ENCODE data around the gene NACC1.
A peak's percentile ranks its signal among the peaks of the same experiment; 100 is the strongest.

Gene NACC1

DNA sequence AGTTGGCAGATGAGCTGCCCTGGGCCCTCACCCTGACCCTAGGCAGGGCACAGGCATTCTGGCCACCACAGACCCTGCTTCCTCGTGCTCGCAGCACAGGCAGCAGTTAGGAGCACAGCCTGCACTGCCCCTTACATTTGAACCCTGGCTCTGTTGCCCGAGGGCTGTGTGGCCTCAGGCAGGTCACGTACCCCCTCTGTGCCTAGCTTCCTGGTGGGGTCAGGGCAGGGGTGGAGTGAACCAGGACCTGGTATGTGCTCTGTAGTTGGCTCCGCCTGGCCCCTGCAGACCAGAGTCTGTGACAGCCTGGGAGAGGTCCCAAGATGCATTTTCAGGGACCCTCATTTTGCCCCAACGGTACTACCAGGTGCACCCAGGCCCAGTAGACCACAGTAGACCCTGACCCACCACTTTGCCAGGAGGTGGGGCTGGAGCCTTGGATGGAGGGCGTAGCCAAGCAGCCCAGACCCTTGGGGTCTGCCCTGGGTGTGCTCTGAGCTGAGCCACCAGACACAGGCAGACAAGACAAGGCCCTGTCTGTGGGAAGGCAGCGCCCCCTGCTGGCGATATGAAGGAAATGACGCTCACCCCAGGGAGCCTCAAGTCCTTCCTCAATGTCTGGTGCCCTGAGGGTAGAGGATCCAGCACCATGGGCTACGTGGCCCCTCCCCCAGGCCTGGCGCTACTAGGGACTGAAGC lies 24.5 kb upstream of the NACC1 start (continued):
- TF ChIP-seq PRDM1 (tag by site-specific recombination; IDR thresholded peaks at IDR 0.05) = no peak
- TF ChIP-seq ZNF660 (tag by site-specific recombination; IDR thresholded peaks at IDR 0.05) = peak; percentile 85; the same call in 1 of the 2 replicates
- peak; percentile 57; the same call in 1 of the 2 replicates for TF ChIP-seq ZNF324 (tag by site-specific recombination; IDR thresholded peaks at IDR 0.05)
- no peak for TF ChIP-seq ZNF214 (tag by site-specific recombination; IDR thresholded peaks at IDR 0.05; ENCODE audit: borderline replicate concordance)
- no peak for TF ChIP-seq ZNF830 (tag by site-specific recombination; IDR thresholded peaks at IDR 0.05; ENCODE audit: low read depth)
- TF ChIP-seq KLF9 (tag by site-specific recombination; IDR thresholded peaks at IDR 0.05; ENCODE audit: low read depth) = no peak
- TF ChIP-seq BCL11A (tag by site-specific recombination; IDR thresholded peaks at IDR 0.05; ENCODE audit: low read depth) = no peak
- TF ChIP-seq ZSCAN30 (tag by site-specific recombination; IDR thresholded peaks at IDR 0.05) = peak; percentile 80
- TF ChIP-seq ZNF654 (tag by site-specific recombination; IDR thresholded peaks at IDR 0.05; ENCODE audit: low read depth) = peak; percentile 98
- peak; percentile 53; the same call in 1 of the 2 replicates for TF ChIP-seq SP7 (tag by site-specific recombination; IDR thresholded peaks at IDR 0.05)
- TF ChIP-seq, protein P1, sequence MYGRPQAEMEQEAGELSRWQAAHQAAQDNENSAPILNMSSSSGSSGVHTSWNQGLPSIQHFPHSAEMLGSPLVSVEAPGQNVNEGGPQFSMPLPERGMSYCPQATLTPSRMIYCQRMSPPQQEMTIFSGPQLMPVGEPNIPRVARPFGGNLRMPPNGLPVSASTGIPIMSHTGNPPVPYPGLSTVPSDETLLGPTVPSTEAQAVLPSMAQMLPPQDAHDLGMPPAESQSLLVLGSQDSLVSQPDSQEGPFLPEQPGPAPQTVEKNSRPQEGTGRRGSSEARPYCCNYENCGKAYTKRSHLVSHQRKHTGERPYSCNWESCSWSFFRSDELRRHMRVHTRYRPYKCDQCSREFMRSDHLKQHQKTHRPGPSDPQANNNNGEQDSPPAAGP (tag by site-specific recombination; IDR thresholded peaks at IDR 0.05) = peak; percentile 64; the same call in 1 of the 2 replicates
- no peak for TF ChIP-seq SCRT2 (tag by site-specific recombination; IDR thresholded peaks at IDR 0.05)

- H3K4me1 ChIP-seq (ENCODE audit: control insufficient read depth, insufficient read depth, low read length) = no peaks in the 10 kb centered on the region
- peaks cover 0 to 2% of the 10 kb centered on the region in 2 experiments; a peak in 1 of 3 replicates for H3K36me3 ChIP-seq (ENCODE audit: control insufficient read depth in 2 of 2, insufficient read depth in 1 of 2, low read length in 2 of 2)
- H3K9me3 ChIP-seq (ENCODE audit: control insufficient read depth, insufficient read depth, low read depth, low read length) = no peaks in the 10 kb centered on the region
- ChIA-PET CTCF (interaction anchor here (0.6 to 7.7 kb wide), 38 partner anchors 8 to 415 kb away, joined by 3 to 274 read pairs (median 5); no protein-coding TSS in a partner anchor), POLR2A (interaction anchor here (0.7 to 1.5 kb wide), 5 partner anchors 40 to 148 kb away, joined by 3 to 7 read pairs (median 3); partner anchors contain the start of gene RAD23A)
- no peak overlapping the region for H3K27ac ChIP-seq (ENCODE audit: extremely low read depth, low read depth, low read length)
- H3K4me3 ChIP-seq (ENCODE audit: low read depth, low read length) = no peak overlapping the region
- no peak for TF ChIP-seq REPIN1 (tag by site-specific recombination; IDR thresholded peaks at IDR 0.05; ENCODE audit: low read depth)
- no peak for TF ChIP-seq ZNF530 (tag by site-specific recombination; IDR thresholded peaks at IDR 0.05; ENCODE audit: low read depth)
- TF ChIP-seq ZFHX2 (tag by site-specific recombination; conservative IDR thresholded peaks at IDR 0.05) = no peak
- peak; percentile 5; the same call in 1 of the 2 replicates for TF ChIP-seq ZNF324 (tag by site-specific recombination; IDR thresholded peaks at IDR 0.05)
- TF ChIP-seq, protein P2, sequence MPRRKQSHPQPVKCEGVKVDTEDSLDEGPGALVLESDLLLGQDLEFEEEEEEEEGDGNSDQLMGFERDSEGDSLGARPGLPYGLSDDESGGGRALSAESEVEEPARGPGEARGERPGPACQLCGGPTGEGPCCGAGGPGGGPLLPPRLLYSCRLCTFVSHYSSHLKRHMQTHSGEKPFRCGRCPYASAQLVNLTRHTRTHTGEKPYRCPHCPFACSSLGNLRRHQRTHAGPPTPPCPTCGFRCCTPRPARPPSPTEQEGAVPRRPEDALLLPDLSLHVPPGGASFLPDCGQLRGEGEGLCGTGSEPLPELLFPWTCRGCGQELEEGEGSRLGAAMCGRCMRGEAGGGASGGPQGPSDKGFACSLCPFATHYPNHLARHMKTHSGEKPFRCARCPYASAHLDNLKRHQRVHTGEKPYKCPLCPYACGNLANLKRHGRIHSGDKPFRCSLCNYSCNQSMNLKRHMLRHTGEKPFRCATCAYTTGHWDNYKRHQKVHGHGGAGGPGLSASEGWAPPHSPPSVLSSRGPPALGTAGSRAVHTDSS (tag by site-specific recombination; IDR thresholded peaks at IDR 0.05) = 0 out of 2 replicates have a peak, but pooled peaks have one; percentile 30
- no peak for TF ChIP-seq ZNF26 (tag by site-specific recombination; IDR thresholded peaks at IDR 0.05)
- no peak for TF ChIP-seq ZIC2 (tag by site-specific recombination; IDR thresholded peaks at IDR 0.05)
- TF ChIP-seq ZBTB20 (tag by site-specific recombination; IDR thresholded peaks at IDR 0.05) = no peak
- no peak for TF ChIP-seq ZNF133 (tag by site-specific recombination; IDR thresholded peaks at IDR 0.05)
- no peak for TF ChIP-seq ZNF529 (tag by site-specific recombination; IDR thresholded peaks at IDR 0.05; ENCODE audit: insufficient replicate concordance)
- no peak for TF ChIP-seq ZNF48 (tag by site-specific recombination; IDR thresholded peaks at IDR 0.05)
Observed at GRCh38 chr19:13094106-13094504, 24.0 kb upstream of the NACC1 start.
